Measurements from ENCODE around the gene NLK.

DNA sequence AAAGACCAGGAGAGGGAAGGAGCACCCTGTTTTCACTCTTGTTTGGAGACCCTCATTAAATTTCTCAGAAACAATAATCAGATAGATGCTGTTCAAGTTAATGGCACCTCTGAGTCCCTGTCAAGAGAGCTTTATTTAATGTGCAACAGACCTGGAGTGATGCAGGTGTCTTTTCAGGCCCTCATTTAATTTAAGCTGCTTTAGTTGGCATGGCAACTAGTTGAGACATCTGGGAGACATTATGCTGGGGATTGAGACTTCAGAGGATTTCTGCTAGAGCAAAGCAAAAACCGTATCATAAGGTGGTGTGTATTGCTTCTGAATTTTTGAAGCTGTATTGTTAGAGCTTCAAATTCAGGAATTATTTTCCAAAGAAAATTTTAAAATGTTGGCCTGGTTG lies 108.5 kb downstream of the NLK start:
- TF ChIP-seq POLR2A (IDR thresholded peaks at IDR 0.05; ENCODE audit: low read depth, low read length) (no peak), RCOR1 (conservative IDR thresholded peaks at IDR 0.05; ENCODE audit: low read depth, low read length) (no peak), PAX8 (IDR thresholded peaks at IDR 0.05) (no peak), SIN3A (IDR thresholded peaks at IDR 0.05; ENCODE audit: low read depth, low read length) (no peak), KDM1A (IDR thresholded peaks at IDR 0.05; ENCODE audit: borderline replicate concordance) (no peak), EGR1 (IDR thresholded peaks at IDR 0.05; ENCODE audit: borderline replicate concordance in 1 of 2, low read depth in 2 of 2, low read length in 2 of 2) (no peak), SP1 (IDR thresholded peaks at IDR 0.05; ENCODE audit: low read depth, low read length) (no peak), CHD2 (IDR thresholded peaks at IDR 0.05; ENCODE audit: borderline replicate concordance, low read depth, low read length) (no peak), POLR2AphosphoS5 (IDR thresholded peaks at IDR 0.05; ENCODE audit: low read length) (no peak)
- TF ChIP-seq, protein P1, sequence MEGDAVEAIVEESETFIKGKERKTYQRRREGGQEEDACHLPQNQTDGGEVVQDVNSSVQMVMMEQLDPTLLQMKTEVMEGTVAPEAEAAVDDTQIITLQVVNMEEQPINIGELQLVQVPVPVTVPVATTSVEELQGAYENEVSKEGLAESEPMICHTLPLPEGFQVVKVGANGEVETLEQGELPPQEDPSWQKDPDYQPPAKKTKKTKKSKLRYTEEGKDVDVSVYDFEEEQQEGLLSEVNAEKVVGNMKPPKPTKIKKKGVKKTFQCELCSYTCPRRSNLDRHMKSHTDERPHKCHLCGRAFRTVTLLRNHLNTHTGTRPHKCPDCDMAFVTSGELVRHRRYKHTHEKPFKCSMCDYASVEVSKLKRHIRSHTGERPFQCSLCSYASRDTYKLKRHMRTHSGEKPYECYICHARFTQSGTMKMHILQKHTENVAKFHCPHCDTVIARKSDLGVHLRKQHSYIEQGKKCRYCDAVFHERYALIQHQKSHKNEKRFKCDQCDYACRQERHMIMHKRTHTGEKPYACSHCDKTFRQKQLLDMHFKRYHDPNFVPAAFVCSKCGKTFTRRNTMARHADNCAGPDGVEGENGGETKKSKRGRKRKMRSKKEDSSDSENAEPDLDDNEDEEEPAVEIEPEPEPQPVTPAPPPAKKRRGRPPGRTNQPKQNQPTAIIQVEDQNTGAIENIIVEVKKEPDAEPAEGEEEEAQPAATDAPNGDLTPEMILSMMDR (IDR thresholded peaks at IDR 0.05 in 2 of 3, conservative IDR thresholded peaks at IDR 0.05 in 1 of 3; ENCODE audit: control insufficient read depth in 2 of 3, extremely low read depth in 1 of 3, insufficient read depth in 1 of 3, low read depth in 3 of 3, low read length in 3 of 3) = no peak
- TF ChIP-seq, protein P2, sequence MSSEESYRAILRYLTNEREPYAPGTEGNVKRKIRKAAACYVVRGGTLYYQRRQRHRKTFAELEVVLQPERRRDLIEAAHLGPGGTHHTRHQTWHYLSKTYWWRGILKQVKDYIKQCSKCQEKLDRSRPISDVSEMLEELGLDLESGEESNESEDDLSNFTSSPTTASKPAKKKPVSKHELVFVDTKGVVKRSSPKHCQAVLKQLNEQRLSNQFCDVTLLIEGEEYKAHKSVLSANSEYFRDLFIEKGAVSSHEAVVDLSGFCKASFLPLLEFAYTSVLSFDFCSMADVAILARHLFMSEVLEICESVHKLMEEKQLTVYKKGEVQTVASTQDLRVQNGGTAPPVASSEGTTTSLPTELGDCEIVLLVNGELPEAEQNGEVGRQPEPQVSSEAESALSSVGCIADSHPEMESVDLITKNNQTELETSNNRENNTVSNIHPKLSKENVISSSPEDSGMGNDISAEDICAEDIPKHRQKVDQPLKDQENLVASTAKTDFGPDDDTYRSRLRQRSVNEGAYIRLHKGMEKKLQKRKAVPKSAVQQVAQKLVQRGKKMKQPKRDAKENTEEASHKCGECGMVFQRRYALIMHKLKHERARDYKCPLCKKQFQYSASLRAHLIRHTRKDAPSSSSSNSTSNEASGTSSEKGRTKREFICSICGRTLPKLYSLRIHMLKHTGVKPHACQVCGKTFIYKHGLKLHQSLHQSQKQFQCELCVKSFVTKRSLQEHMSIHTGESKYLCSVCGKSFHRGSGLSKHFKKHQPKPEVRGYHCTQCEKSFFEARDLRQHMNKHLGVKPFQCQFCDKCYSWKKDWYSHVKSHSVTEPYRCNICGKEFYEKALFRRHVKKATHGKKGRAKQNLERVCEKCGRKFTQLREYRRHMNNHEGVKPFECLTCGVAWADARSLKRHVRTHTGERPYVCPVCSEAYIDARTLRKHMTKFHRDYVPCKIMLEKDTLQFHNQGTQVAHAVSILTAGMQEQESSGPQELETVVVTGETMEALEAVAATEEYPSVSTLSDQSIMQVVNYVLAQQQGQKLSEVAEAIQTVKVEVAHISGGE (CRISPR knock-in tag; IDR thresholded peaks at IDR 0.05) = no peak
- TF ChIP-seq, protein P3, sequence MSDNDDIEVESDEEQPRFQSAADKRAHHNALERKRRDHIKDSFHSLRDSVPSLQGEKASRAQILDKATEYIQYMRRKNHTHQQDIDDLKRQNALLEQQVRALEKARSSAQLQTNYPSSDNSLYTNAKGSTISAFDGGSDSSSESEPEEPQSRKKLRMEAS (IDR thresholded peaks at IDR 0.05; ENCODE audit: low read depth, low read length) = no peak
- TF ChIP-seq, protein P4, sequence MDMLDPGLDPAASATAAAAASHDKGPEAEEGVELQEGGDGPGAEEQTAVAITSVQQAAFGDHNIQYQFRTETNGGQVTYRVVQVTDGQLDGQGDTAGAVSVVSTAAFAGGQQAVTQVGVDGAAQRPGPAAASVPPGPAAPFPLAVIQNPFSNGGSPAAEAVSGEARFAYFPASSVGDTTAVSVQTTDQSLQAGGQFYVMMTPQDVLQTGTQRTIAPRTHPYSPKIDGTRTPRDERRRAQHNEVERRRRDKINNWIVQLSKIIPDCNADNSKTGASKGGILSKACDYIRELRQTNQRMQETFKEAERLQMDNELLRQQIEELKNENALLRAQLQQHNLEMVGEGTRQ (IDR thresholded peaks at IDR 0.05; ENCODE audit: borderline replicate concordance, low read depth, low read length) = no peak
- TF ChIP-seq, protein P5, sequence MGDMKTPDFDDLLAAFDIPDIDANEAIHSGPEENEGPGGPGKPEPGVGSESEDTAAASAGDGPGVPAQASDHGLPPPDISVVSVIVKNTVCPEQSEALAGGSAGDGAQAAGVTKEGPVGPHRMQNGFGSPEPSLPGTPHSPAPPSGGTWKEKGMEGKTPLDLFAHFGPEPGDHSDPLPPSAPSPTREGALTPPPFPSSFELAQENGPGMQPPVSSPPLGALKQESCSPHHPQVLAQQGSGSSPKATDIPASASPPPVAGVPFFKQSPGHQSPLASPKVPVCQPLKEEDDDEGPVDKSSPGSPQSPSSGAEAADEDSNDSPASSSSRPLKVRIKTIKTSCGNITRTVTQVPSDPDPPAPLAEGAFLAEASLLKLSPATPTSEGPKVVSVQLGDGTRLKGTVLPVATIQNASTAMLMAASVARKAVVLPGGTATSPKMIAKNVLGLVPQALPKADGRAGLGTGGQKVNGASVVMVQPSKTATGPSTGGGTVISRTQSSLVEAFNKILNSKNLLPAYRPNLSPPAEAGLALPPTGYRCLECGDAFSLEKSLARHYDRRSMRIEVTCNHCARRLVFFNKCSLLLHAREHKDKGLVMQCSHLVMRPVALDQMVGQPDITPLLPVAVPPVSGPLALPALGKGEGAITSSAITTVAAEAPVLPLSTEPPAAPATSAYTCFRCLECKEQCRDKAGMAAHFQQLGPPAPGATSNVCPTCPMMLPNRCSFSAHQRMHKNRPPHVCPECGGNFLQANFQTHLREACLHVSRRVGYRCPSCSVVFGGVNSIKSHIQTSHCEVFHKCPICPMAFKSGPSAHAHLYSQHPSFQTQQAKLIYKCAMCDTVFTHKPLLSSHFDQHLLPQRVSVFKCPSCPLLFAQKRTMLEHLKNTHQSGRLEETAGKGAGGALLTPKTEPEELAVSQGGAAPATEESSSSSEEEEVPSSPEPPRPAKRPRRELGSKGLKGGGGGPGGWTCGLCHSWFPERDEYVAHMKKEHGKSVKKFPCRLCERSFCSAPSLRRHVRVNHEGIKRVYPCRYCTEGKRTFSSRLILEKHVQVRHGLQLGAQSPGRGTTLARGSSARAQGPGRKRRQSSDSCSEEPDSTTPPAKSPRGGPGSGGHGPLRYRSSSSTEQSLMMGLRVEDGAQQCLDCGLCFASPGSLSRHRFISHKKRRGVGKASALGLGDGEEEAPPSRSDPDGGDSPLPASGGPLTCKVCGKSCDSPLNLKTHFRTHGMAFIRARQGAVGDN (IDR thresholded peaks at IDR 0.05) = no peak

Data from GM12878 (cell line).